IMR-90 (cell line): ENCODE results near the gene BAHD1. TPM values are rescaled to one million over a fixed set of nuclear protein-coding genes. Genes with fewer than 3 reads are reported as not detected.

ENCODE experiments used
- ATAC-seq: fragments of 200-7000 bp; cut with Tn5 transposase; 2 replicates; pipeline ENCODE4 v1.9.1; 2020; ENCODE audit warnings: low read depth, mild to moderate bottlenecking, moderate library complexity
- BruUV-seq: library from RNA; stranded (reverse); fragments of 400-500 nt; replicated peaks from 2 replicates; lab custom pipeline; 2021; lab: Mats Ljungman, UMichigan
- CTCF ChIA-PET: fragments of 300-600 bp; formaldehyde crosslinking; extraction: SDS; loops from one replicate; lab custom pipeline; 2021; ENCODE audit warnings: antibody characterized with exemption; lab: Yijun Ruan, JAX
- POLR2A ChIA-PET: fragments of 300-600 bp; sonication (Branson Sonifier 250); formaldehyde crosslinking; loops from one replicate; lab custom pipeline; 2022; ENCODE audit warnings: antibody characterized with exemption; ENCODE audit not compliant: unreplicated experiment; lab: Charles Lee
- DNase-seq: peaks from one replicate; pipeline ENCODE4 v3.0.0; 2013
- H2AFZ ChIP-seq: replicated peaks from 2 replicates; pipeline ENCODE3; 2013; ENCODE audit warnings: low read length, mild to moderate bottlenecking; ENCODE audit not compliant: poor library complexity
- H2AK5ac ChIP-seq: 2 replicates; pipeline ENCODE4 v1.6.1; 2013; ENCODE audit warnings: low read depth, low read length, inconsistent platforms
- H2AK9ac ChIP-seq: replicated peaks from 2 replicates; pipeline ENCODE3; 2013; ENCODE audit warnings: mild to moderate bottlenecking, low read depth, low read length, moderate library complexity; ENCODE audit not compliant: poor library complexity
- H2BK120ac ChIP-seq: 2 replicates; pipeline ENCODE4 v1.6.1; 2013; ENCODE audit warnings: low read depth, low read length, inconsistent platforms
- H2BK15ac ChIP-seq: 3 replicates; pipeline ENCODE4 v1.6.1; 2013; ENCODE audit warnings: low read depth, low read length, inconsistent platforms
- H2BK20ac ChIP-seq: 2 replicates; pipeline ENCODE4 v1.6.1; 2013; ENCODE audit warnings: low read depth, mild to moderate bottlenecking, inconsistent platforms, low read length, moderate library complexity
- H2BK5ac ChIP-seq: 2 replicates; pipeline ENCODE4 v1.6.1; 2013; ENCODE audit warnings: mild to moderate bottlenecking, low read depth, low read length, inconsistent platforms; ENCODE audit not compliant: poor library complexity, severe bottlenecking
- H3K14ac ChIP-seq: replicated peaks from 2 replicates; pipeline ENCODE4 v1.6.1; 2013; ENCODE audit warnings: low read depth, low read length, inconsistent platforms
- H3K18ac ChIP-seq: 2 replicates; pipeline ENCODE4 v1.6.1; 2013; ENCODE audit warnings: low read depth, low read length, control low read depth
- H3K23ac ChIP-seq: 2 replicates; pipeline ENCODE4 v1.6.1; 2013; ENCODE audit warnings: low read depth, low read length, inconsistent platforms
- H3K27ac ChIP-seq: 2 replicates; pipeline ENCODE4 v1.5.1; 2013; ENCODE audit warnings: mild to moderate bottlenecking, control low read depth, low read length; ENCODE audit not compliant: insufficient read depth
- H3K27me3 ChIP-seq: 2 replicates; pipeline ENCODE4 v1.6.1; 2013; ENCODE audit warnings: low read length; ENCODE audit not compliant: control insufficient read depth, insufficient read depth
- H3K36me3 ChIP-seq: 2 replicates; pipeline ENCODE4 v1.6.1; 2013; ENCODE audit warnings: low read length, mixed read lengths; ENCODE audit not compliant: control insufficient read depth, insufficient read depth
- H3K4ac ChIP-seq: 2 replicates; pipeline ENCODE4 v1.6.1; 2013; ENCODE audit warnings: low read depth, low read length, inconsistent platforms
- H3K4me1 ChIP-seq: 2 replicates; pipeline ENCODE4 v1.6.1; 2013; ENCODE audit warnings: low read length, mixed read lengths; ENCODE audit not compliant: control insufficient read depth, insufficient read depth
- H3K4me2 ChIP-seq: 2 replicates; pipeline ENCODE4 v1.6.1; 2013; ENCODE audit warnings: low read depth, mild to moderate bottlenecking, control low read depth, low read length, moderate library complexity
- H3K4me3 ChIP-seq: 2 replicates; pipeline ENCODE4 v1.5.1; 2013; ENCODE audit warnings: low read depth, mild to moderate bottlenecking, control low read depth, low read length, moderate library complexity; ENCODE audit not compliant: insufficient read depth
- H3K56ac ChIP-seq: 2 replicates; pipeline ENCODE4 v1.6.1; 2013; ENCODE audit warnings: low read length, inconsistent platforms; ENCODE audit not compliant: insufficient read depth; ENCODE audit errors: extremely low read depth
- H3K79me1 ChIP-seq, 2 experiments: 2 replicates each; pipeline ENCODE4 v1.6.1; 2013; ENCODE audit warnings: low read length in 2 of 2, inconsistent platforms in 1 of 2, low read depth in 1 of 2
- H3K9ac ChIP-seq: 2 replicates; pipeline ENCODE4 v1.6.1; 2013; ENCODE audit warnings: low read depth, low read length, control low read depth
- H3K9me1 ChIP-seq: 2 replicates; pipeline ENCODE4 v1.6.1; 2013; ENCODE audit warnings: low read length, inconsistent platforms; ENCODE audit not compliant: insufficient read depth
- H3K9me3 ChIP-seq: 2 replicates; pipeline ENCODE4 v1.6.1; 2013; ENCODE audit warnings: low read length; ENCODE audit not compliant: control insufficient read depth, insufficient read depth
- H4K20me1 ChIP-seq: 2 replicates; pipeline ENCODE4 v1.6.1; 2013; ENCODE audit warnings: low read length, inconsistent platforms; ENCODE audit not compliant: insufficient read depth
- H4K5ac ChIP-seq: 2 replicates; pipeline ENCODE4 v1.6.1; 2013; ENCODE audit warnings: mild to moderate bottlenecking, low read depth, low read length, control low read depth
- H4K8ac ChIP-seq, 2 experiments: 2 replicates each; pipeline ENCODE4 v1.6.1; 2013; ENCODE audit warnings: low read depth in 2 of 2, low read length in 2 of 2, control low read depth in 1 of 2, inconsistent platforms in 1 of 2
- H4K91ac ChIP-seq: 2 replicates; pipeline ENCODE4 v1.6.1; 2013; ENCODE audit warnings: low read depth, low read length, inconsistent platforms; ENCODE audit not compliant: insufficient read depth
- MAZ ChIP-seq: IDR thresholded peaks from 2 replicates; pipeline ENCODE4 v1.6.1; 2012; ENCODE audit warnings: low read depth, mild to moderate bottlenecking, low read length, improper control_type of control experiment, moderate library complexity, borderline replicate concordance
- MXI1 ChIP-seq: IDR thresholded peaks from 2 replicates; pipeline ENCODE4 v1.6.1; 2012; ENCODE audit warnings: low read depth, mild to moderate bottlenecking, low read length, moderate library complexity, borderline replicate concordance
- NFE2L2 ChIP-seq: fragments of 150-350 bp; IDR thresholded peaks from 2 replicates; pipeline ENCODE4 v1.6.1; 2016; ENCODE audit warnings: low read depth, mild to moderate bottlenecking, low read length
- WGBS, 2 experiments: methylation state at CpG; one replicate each; pipeline versions ENCODE4 v1.1.5 to v1.1.7; 2013; ENCODE audit warnings: missing lambda C conversion rate in 2 of 2; ENCODE audit not compliant: insufficient read length in 1 of 2; ENCODE audit errors: extremely low coverage in 2 of 2; 5-methylcytosine and 5-hydroxymethylcytosine counted together
- dilution Hi-C: fragments of 300-500 bp; cut with HindIII; formaldehyde crosslinking; loops from one replicate; pipeline ENCODE4 v1.14.3; 2018; ENCODE audit warnings: low sequenced_read_pairs; ENCODE audit not compliant: unreplicated experiment
- in situ Hi-C: fragments of 300-500 bp; cut with MboI; formaldehyde crosslinking; loops from 3 replicates; pipeline ENCODE4 v1.14.3; 2019; ENCODE audit warnings: low sequenced_read_pairs, inconsistent platforms, mixed read lengths
- intact Hi-C: fragments of 100-400 bp; cut with micrococcal nuclease; formaldehyde crosslinking; loops from 2 replicates; pipeline ENCODE4 v1.10.0; 2022
- polyA plus RNA-seq, 3 experiments: library from polyadenylated mRNA; depleted of rRNA; stranded (reverse); fragments of >200 nt; gene quantifications; 2 replicates each; pipeline ENCODE4 v1.2.3, GENCODE V29; 2012; ENCODE audit warnings: low replicate concordance in 1 of 3
- total RNA-seq: library from RNA; depleted of rRNA; stranded (reverse); fragments of >200 nt; gene quantifications from 2 replicates; pipeline ENCODE4 v1.2.3, GENCODE V29; 2012

Gene BAHD1
- total and polyA plus RNA-seq, 2 of the 4 experiments (the other 2 are of a cell fraction): 3.0 to 8.7 TPM

- Histone ChIP-seq H3K4me3 (peak overlapping the region; percentile 61), H2BK5ac (peak overlapping the region; percentile 31), H3K9ac (peak overlapping the region; percentile 89), H3K9me1 (peaks cover 16% of the 10 kb centered on the region), H4K8ac (peak overlapping the region; percentile 71 to 72), H3K23ac (peak overlapping the region; percentile 84; the same call in 1 of the 2 replicates), H3K36me3 (peaks cover 14% of the 10 kb centered on the region; the same call in 1 of the 2 replicates), H3K4ac (peak overlapping the region; percentile 88), H4K20me1 (no peaks in the 10 kb centered on the region), H2BK120ac (peak overlapping the region; percentile 28; the same call in 1 of the 2 replicates), H3K4me2 (peak overlapping the region; percentile 92), H3K27me3 (peaks cover 5% of the 10 kb centered on the region), H2AK9ac (peak overlapping the region; percentile 91), H3K4me1 (peaks cover 12% of the 10 kb centered on the region), H3K79me1 (peaks cover 6 to 18% of the 10 kb centered on the region in 2 experiments; a peak in 3 of 4 replicates), H2BK15ac (no peak overlapping the region), H2AK5ac (peak overlapping the region; percentile 71; the same call in 1 of the 2 replicates), H4K5ac (peak overlapping the region; percentile 47), H3K56ac (peak overlapping the region; percentile 24), H3K27ac (peak overlapping the region; percentile 83), H3K18ac (peak overlapping the region; percentile 54; the same call in 1 of the 2 replicates), H4K91ac (peak overlapping the region; percentile 76), H2BK20ac (no peak overlapping the region), H3K9me3 (no peaks in the 10 kb centered on the region), H3K14ac (peak overlapping the region; percentile 89), H2AFZ (peak overlapping the region; percentile 92)
- CTCF ChIA-PET: no interaction called here
- no TSS peak for BruUV-seq
- peak; percentile 65 for ATAC-seq
- no peak for TF ChIP-seq NFE2L2
- TF ChIP-seq MAZ: peak; percentile 13; the same call in 1 of the 2 replicates
- TF ChIP-seq MXI1: no peak
- dilution Hi-C loops: no loop called here
- intact Hi-C loops: loop anchor here (1.0 kb wide), 1 partner anchor 36 kb away; no protein-coding TSS in a partner anchor
- DNase-seq: peak; percentile 4
- POLR2A ChIA-PET: no interaction called here
- WGBS, 2 experiments: 2% methylated on average over 41 of the region's 60 CpGs; no CpG with 5 or more reads in 1 of the 2 experiments
- in situ Hi-C loops: no loop called here
These were observed 30.5 kb downstream of the BAHD1 start for GRCh38 chr15:40471105-40471807.
